A549 (cell line): ENCODE results near the gene DGCR2. TPM values are rescaled to one million over a fixed set of nuclear protein-coding genes. Genes with fewer than 3 reads are reported as not detected.

Experiments
- ATAC-seq, 2 experiments: fragments of 200-7000 bp in 1 of 2; fragments of >200 bp in 1 of 2; cut with Nextera tagmentation in 1 of 2; cut with Tn5 transposase in 1 of 2; 3 replicates each; pipeline versions ENCODE4 v1.8.0 to v1.9.1; 2018 to 2020; ENCODE audit warnings: mild to moderate bottlenecking in 1 of 2, moderate library complexity in 1 of 2
- CTCF ChIA-PET: fragments of 300-600 bp; sonication (Branson Sonifier 250); formaldehyde crosslinking; extraction: SDS; loops from one replicate; lab custom pipeline; 2021; ENCODE audit warnings: antibody characterized with exemption, inconsistent platforms; lab: Yijun Ruan, JAX
- POLR2A ChIA-PET: fragments of 350-600 bp; formaldehyde crosslinking; extraction: SDS; loops from one replicate; lab custom pipeline; 2021; ENCODE audit warnings: antibody characterized with exemption, inconsistent platforms; lab: Yijun Ruan, JAX
- DNase-seq, 2 experiments: peaks; one replicate each; pipeline versions ENCODE4 v3.0.0 to v3.0.0-alpha.2; 2011 to 2016; ENCODE audit warnings: low read depth in 1 of 2, low spot score in 1 of 2
- FAIRE-seq: peaks from 2 replicates; lab custom pipeline; 2011; peaks lifted over from hg19 to GRCh38; lab: Jason Lieb, UNC
- H3K27ac ChIP-seq, 2 experiments: fragments of >200 bp; sonication (Bioruptor Twin); formaldehyde crosslinking; 3 replicates each; pipeline ENCODE4 v1.5.1; 2016 to 2017
- H3K4me1 ChIP-seq: fragments of >200 bp; sonication (Bioruptor Twin); formaldehyde crosslinking; 3 replicates; pipeline ENCODE4 v1.6.1; 2016
- H3K4me2 ChIP-seq: fragments of >200 bp; sonication (Bioruptor Twin); formaldehyde crosslinking; 3 replicates; pipeline ENCODE4 v1.6.1; 2016
- H3K4me3 ChIP-seq: fragments of >200 bp; sonication (Bioruptor Twin); formaldehyde crosslinking; 3 replicates; pipeline ENCODE4 v1.5.1; 2016
- H3K9me3 ChIP-seq: fragments of >200 bp; sonication (Bioruptor Twin); formaldehyde crosslinking; 3 replicates; pipeline ENCODE4 v1.6.1; 2016
- CEBPB ChIP-seq, 2 experiments: fragments of >200 bp in 1 of 2; sonication (Bioruptor Twin) in 1 of 2; formaldehyde crosslinking in 1 of 2; IDR thresholded peaks; 2 replicates each; pipeline ENCODE4 v1.6.1; 2012 to 2016
- CHD2 ChIP-seq: fragments of 150-350 bp; IDR thresholded peaks from 2 replicates; pipeline ENCODE4 v1.6.1; 2014; ENCODE audit warnings: low read length; ENCODE audit not compliant: partially characterized antibody
- EHMT2 ChIP-seq: fragments of 200-600 bp; sonication (generic); IDR thresholded peaks from 2 replicates; pipeline ENCODE4 v1.6.1; 2016; ENCODE audit warnings: antibody characterized with exemption, low read depth, mild to moderate bottlenecking, moderate library complexity
- FOXS1 ChIP-seq: fragments of 250-450 bp; sonication (Bioruptor Pico); IDR thresholded peaks from 2 replicates; pipeline ENCODE4 v1.5.0; 2020; ENCODE audit warnings: mild to moderate bottlenecking, moderate library complexity
- GATA3 ChIP-seq: IDR thresholded peaks from 2 replicates; pipeline ENCODE4 v1.6.1; 2012; ENCODE audit warnings: borderline replicate concordance
- HOXA7 ChIP-seq: fragments of 250-450 bp; sonication (Bioruptor Pico); IDR thresholded peaks from 2 replicates; pipeline ENCODE4 v1.5.0; 2020; ENCODE audit warnings: mild to moderate bottlenecking, moderate library complexity
- JUN ChIP-seq, 2 experiments: fragments of >200 bp; sonication (Bioruptor Twin); formaldehyde crosslinking; IDR thresholded peaks; 2 replicates in 1 of 2; 3 replicates in 1 of 2; pipeline ENCODE4 v1.6.1; 2016 to 2017
- MYC ChIP-seq: IDR thresholded peaks from 2 replicates; pipeline ENCODE4 v1.6.1; 2012; ENCODE audit warnings: mild to moderate bottlenecking, inconsistent platforms, low read length, improper control_type of control experiment, borderline replicate concordance
- NFE2L2 ChIP-seq: fragments of 150-350 bp; conservative IDR thresholded peaks from 2 replicates; pipeline ENCODE4 v1.6.1; 2014; ENCODE audit warnings: low read length
- NR3C1 ChIP-seq: fragments of >200 bp; sonication (Bioruptor Twin); formaldehyde crosslinking; IDR thresholded peaks from 3 replicates; pipeline ENCODE4 v1.6.1; 2017
- PHF8 ChIP-seq: fragments of 200-600 bp; sonication (generic); IDR thresholded peaks from 2 replicates; pipeline ENCODE4 v1.6.1; 2016; ENCODE audit warnings: low read depth, mild to moderate bottlenecking, antibody characterized with exemption, moderate library complexity, borderline replicate concordance
- POLR2A ChIP-seq: IDR thresholded peaks from 2 replicates; pipeline ENCODE4 v1.6.1; 2012; ENCODE audit warnings: mild to moderate bottlenecking, low read length
- RAD21 ChIP-seq, 2 experiments: fragments of >200 bp in 1 of 2; sonication (Bioruptor Twin) in 1 of 2; formaldehyde crosslinking in 1 of 2; IDR thresholded peaks in 1 of 2; conservative IDR thresholded peaks in 1 of 2; 2 replicates in 1 of 2; 3 replicates in 1 of 2; pipeline ENCODE4 v1.6.1; 2012 to 2018; ENCODE audit warnings: inconsistent platforms in 1 of 2
- RFX5 ChIP-seq: fragments of 450-650 bp; IDR thresholded peaks from 2 replicates; pipeline ENCODE4 v1.7.1; 2014; ENCODE audit warnings: antibody characterized with exemption, mild to moderate bottlenecking, moderate library complexity
- SMC3 ChIP-seq: fragments of >200 bp; sonication (Bioruptor Twin); formaldehyde crosslinking; IDR thresholded peaks from 3 replicates; pipeline ENCODE4 v1.6.1; 2018; ENCODE audit warnings: inconsistent platforms
- ZFP36 ChIP-seq: fragments of 450-650 bp; IDR thresholded peaks from 2 replicates; pipeline ENCODE4 v1.6.1; 2014; ENCODE audit warnings: borderline replicate concordance; ENCODE audit not compliant: partially characterized antibody
- ZNF302 ChIP-seq: fragments of 250-450 bp; sonication (Bioruptor Pico); IDR thresholded peaks from 2 replicates; pipeline ENCODE4 v1.9.0; 2021; ENCODE audit warnings: inconsistent platforms, mild to moderate bottlenecking, moderate library complexity
- ZSCAN20 ChIP-seq: fragments of 250-450 bp; sonication (Bioruptor Pico); IDR thresholded peaks from 2 replicates; pipeline ENCODE4 v1.8.0; 2022; ENCODE audit warnings: mild to moderate bottlenecking, moderate library complexity
- WGBS: methylation state at CpG from one replicate; pipeline ENCODE4 v1.1.6; 2017; ENCODE audit errors: missing lambda C conversion rate; 5-methylcytosine and 5-hydroxymethylcytosine counted together
- polyA minus RNA-seq: library from RNA; depleted of rRNA, polyadenylated mRNA; stranded (reverse); fragments of >200 nt; gene quantifications from 2 replicates; pipeline ENCODE4 v1.2.3, GENCODE V29; 2011; rRNA and poly(A)+ RNA removed
- polyA plus RNA-seq, 4 experiments: library from polyadenylated mRNA; depleted of rRNA in 3 of 4; stranded (reverse); fragments of >200 nt; fragmentation: RNase III in 1 of 4; extraction: RNeasy Plus Mini Kit Qiagen cat#74134 plus additional on column Dnase treatment in 1 of 4; gene quantifications; 2 replicates in 3 of 4; 3 replicates in 1 of 4; pipeline ENCODE4 v1.2.3, GENCODE V29; 2011 to 2017
- TF ChIP-seq, protein P1 (sequence below): fragments of 200-600 bp; sonication (generic); IDR thresholded peaks from 2 replicates; pipeline ENCODE4 v1.6.1; 2016; ENCODE audit warnings: antibody characterized with exemption, mild to moderate bottlenecking, moderate library complexity
- TF ChIP-seq, protein P2 (sequence below): fragments of 250-450 bp; sonication (Bioruptor Pico); IDR thresholded peaks from 2 replicates; pipeline ENCODE4 v1.5.0; 2020; ENCODE audit warnings: low read depth, mild to moderate bottlenecking, moderate library complexity
- TF ChIP-seq, protein P3 (sequence below): fragments of >200 bp; sonication (Bioruptor Twin); formaldehyde crosslinking; IDR thresholded peaks from 3 replicates; pipeline ENCODE4 v1.5.1; 2016
- TF ChIP-seq, protein P4 (sequence below): fragments of >200 bp; sonication (Bioruptor Twin); formaldehyde crosslinking; IDR thresholded peaks from 2 replicates; pipeline ENCODE4 v1.6.1; 2016
- TF ChIP-seq, protein P5 (sequence below): IDR thresholded peaks from 2 replicates; pipeline ENCODE4 v1.6.1; 2012

DGCR2 gene, protein sequence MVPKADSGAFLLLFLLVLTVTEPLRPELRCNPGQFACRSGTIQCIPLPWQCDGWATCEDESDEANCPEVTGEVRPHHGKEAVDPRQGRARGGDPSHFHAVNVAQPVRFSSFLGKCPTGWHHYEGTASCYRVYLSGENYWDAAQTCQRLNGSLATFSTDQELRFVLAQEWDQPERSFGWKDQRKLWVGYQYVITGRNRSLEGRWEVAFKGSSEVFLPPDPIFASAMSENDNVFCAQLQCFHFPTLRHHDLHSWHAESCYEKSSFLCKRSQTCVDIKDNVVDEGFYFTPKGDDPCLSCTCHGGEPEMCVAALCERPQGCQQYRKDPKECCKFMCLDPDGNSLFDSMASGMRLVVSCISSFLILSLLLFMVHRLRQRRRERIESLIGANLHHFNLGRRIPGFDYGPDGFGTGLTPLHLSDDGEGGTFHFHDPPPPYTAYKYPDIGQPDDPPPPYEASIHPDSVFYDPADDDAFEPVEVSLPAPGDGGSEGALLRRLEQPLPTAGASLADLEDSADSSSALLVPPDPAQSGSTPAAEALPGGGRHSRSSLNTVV
- polyA plus RNA-seq (2011; rRNA removed) = 10.6 and 12.9 TPM in 2 replicates
- 11.2 and 14.9 TPM in 2 replicates for polyA plus RNA-seq (2012; cell fraction: cytosol; rRNA removed)
- 31.8 and 37.2 TPM in 2 replicates for polyA plus RNA-seq (2012; cell fraction: nucleus; rRNA removed)
- 17.7 to 17.9 TPM (median 17.8 TPM) in 3 replicates for polyA plus RNA-seq (2017; fragmentation: RNase III; extraction: RNeasy Plus Mini Kit Qiagen cat#74134 plus additional on column Dnase treatment)
- polyA minus RNA-seq = 17.8 and 19.4 TPM in 2 replicates

DNA sequence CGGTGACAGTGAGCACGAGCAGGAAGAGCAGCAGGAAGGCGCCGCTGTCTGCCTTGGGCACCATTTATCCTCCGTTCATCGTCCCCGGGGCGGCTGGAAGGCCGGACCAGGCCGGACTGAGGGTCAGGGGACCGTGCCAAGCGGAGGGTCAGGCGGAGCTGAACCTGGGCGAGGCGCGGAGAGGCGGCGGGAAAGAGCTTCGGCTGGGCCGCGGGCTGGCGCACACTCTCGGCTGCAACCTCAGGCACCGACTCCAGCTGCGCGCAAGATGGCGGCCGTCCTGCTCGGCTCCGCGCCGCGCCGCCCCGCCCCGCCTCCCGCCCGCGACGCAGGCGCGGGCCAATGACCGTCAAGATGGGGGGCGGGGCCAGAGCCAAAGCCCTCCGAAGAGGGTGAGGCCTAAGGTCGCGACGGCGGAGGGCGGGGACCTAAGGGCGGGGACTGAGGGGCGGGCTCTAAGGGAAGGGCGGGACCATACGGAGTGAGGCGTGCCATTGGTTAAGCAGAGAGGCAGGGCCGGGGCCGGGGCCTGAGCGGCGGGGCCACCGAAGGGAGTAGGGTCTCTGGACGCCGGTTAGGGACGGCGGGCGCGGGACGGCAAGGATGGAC, at the start of gene DGCR2:
Gene DGCR2 (minus strand): TSS at position 270 of the 609 bp plus-strand sequence. CDS start 206 bp downstream, at position 64.
- H3K9me3 ChIP-seq = no peaks in the 10 kb centered on the region
- TF ChIP-seq ZFP36 (no peak), JUN (IDR thresholded peaks at IDR 0.05) (peak in 1 of 2 experiments; percentile 48; a peak in 1 of 5 replicates), RAD21 (conservative IDR thresholded peaks at IDR 0.05 in 1 of 2, IDR thresholded peaks at IDR 0.05 in 1 of 2) (no peak), EHMT2 (no peak), RFX5 (no peak), SMC3 (no peak), MYC (no peak), CHD2 (no peak), GATA3 (no peak), HOXA7 (CRISPR knock-in tag) (no peak), POLR2A (peak; percentile 88), ZNF302 (CRISPR knock-in tag) (no peak), NFE2L2 (no peak), FOXS1 (CRISPR knock-in tag) (no peak), CEBPB (IDR thresholded peaks at IDR 0.05) (no peak), PHF8 (peak; percentile 65; the same call in 1 of the 2 replicates), ZSCAN20 (CRISPR knock-in tag) (no peak), NR3C1 (no peak)
- TF ChIP-seq, protein P1, sequence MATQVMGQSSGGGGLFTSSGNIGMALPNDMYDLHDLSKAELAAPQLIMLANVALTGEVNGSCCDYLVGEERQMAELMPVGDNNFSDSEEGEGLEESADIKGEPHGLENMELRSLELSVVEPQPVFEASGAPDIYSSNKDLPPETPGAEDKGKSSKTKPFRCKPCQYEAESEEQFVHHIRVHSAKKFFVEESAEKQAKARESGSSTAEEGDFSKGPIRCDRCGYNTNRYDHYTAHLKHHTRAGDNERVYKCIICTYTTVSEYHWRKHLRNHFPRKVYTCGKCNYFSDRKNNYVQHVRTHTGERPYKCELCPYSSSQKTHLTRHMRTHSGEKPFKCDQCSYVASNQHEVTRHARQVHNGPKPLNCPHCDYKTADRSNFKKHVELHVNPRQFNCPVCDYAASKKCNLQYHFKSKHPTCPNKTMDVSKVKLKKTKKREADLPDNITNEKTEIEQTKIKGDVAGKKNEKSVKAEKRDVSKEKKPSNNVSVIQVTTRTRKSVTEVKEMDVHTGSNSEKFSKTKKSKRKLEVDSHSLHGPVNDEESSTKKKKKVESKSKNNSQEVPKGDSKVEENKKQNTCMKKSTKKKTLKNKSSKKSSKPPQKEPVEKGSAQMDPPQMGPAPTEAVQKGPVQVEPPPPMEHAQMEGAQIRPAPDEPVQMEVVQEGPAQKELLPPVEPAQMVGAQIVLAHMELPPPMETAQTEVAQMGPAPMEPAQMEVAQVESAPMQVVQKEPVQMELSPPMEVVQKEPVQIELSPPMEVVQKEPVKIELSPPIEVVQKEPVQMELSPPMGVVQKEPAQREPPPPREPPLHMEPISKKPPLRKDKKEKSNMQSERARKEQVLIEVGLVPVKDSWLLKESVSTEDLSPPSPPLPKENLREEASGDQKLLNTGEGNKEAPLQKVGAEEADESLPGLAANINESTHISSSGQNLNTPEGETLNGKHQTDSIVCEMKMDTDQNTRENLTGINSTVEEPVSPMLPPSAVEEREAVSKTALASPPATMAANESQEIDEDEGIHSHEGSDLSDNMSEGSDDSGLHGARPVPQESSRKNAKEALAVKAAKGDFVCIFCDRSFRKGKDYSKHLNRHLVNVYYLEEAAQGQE = no peak
- TF ChIP-seq, protein P2, sequence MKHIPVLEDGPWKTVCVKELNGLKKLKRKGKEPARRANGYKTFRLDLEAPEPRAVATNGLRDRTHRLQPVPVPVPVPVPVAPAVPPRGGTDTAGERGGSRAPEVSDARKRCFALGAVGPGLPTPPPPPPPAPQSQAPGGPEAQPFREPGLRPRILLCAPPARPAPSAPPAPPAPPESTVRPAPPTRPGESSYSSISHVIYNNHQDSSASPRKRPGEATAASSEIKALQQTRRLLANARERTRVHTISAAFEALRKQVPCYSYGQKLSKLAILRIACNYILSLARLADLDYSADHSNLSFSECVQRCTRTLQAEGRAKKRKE = no peak
- TF ChIP-seq, protein P3, sequence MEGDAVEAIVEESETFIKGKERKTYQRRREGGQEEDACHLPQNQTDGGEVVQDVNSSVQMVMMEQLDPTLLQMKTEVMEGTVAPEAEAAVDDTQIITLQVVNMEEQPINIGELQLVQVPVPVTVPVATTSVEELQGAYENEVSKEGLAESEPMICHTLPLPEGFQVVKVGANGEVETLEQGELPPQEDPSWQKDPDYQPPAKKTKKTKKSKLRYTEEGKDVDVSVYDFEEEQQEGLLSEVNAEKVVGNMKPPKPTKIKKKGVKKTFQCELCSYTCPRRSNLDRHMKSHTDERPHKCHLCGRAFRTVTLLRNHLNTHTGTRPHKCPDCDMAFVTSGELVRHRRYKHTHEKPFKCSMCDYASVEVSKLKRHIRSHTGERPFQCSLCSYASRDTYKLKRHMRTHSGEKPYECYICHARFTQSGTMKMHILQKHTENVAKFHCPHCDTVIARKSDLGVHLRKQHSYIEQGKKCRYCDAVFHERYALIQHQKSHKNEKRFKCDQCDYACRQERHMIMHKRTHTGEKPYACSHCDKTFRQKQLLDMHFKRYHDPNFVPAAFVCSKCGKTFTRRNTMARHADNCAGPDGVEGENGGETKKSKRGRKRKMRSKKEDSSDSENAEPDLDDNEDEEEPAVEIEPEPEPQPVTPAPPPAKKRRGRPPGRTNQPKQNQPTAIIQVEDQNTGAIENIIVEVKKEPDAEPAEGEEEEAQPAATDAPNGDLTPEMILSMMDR = no peak
- TF ChIP-seq, protein P4, sequence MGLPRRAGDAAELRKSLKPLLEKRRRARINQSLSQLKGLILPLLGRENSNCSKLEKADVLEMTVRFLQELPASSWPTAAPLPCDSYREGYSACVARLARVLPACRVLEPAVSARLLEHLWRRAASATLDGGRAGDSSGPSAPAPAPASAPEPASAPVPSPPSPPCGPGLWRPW = no peak
- TF ChIP-seq, protein P5, sequence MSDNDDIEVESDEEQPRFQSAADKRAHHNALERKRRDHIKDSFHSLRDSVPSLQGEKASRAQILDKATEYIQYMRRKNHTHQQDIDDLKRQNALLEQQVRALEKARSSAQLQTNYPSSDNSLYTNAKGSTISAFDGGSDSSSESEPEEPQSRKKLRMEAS = peak; percentile 30; the same call in 1 of the 2 replicates
- TF ChIP-seq, all 56 proteins: peak for 4
- peak; percentile 94 to 98 for ATAC-seq
- peak; percentile 87 to 92 for DNase-seq
- CTCF ChIA-PET = interaction anchor here (1.3 kb wide), 1 partner anchor 11 kb away, joined by 3 read pairs; no protein-coding TSS in a partner anchor
- peak within 1 kb of the TSS; percentile 97 for H3K4me2 ChIP-seq
- no peak for FAIRE-seq
- H3K4me3 ChIP-seq = peak within 1 kb of the TSS; percentile 86
- H3K27ac ChIP-seq = peak within 1 kb of the TSS; percentile 87 to 96
- POLR2A ChIA-PET = interaction anchor here (0.6 to 1.5 kb wide), 3 partner anchors 11 to 38 kb away, joined by 4 to 6 read pairs (median 5); partner anchors contain the start of gene ESS2
- 1% methylated on average over 13 of the region's 67 CpGs for WGBS
- H3K4me1 ChIP-seq = peaks cover 15% of the 10 kb centered on the region; the same call in 2 of the 3 replicates
